Measurements from ENCODE around the gene AP3S2.
"Not testable (repeated sequence)": the region's sequence is repeated elsewhere in the genome, so short reads cannot be mapped to it uniquely, and the experiment has no call there.

Gene AP3S2

DNA sequence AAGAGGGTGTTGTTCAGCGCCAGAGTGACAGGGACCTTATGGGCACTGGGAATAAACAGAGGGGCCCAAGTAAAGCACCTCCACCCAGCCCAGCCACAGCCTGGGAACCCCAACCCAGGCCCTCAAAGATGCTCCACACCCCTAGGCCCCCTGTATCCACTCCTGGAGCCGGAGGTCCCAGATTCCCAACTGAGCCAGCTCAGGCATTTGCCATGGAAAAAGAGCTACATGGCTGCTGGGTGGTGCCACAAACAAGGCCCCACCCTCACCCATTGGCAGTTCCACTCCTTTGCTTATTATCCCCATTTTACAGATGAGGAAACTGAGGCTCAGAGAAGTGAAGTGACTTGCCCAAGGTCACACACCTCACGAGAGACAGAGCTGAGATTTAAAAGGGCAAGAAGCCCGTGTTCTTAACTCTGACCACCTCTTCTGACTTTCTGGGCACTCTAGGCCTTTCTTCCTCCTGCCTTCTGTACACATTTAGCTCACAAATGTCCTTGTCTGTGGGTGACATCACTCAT is 96.1 kb downstream of the AP3S2 start:
- DNase-seq: no peak

DNA sequence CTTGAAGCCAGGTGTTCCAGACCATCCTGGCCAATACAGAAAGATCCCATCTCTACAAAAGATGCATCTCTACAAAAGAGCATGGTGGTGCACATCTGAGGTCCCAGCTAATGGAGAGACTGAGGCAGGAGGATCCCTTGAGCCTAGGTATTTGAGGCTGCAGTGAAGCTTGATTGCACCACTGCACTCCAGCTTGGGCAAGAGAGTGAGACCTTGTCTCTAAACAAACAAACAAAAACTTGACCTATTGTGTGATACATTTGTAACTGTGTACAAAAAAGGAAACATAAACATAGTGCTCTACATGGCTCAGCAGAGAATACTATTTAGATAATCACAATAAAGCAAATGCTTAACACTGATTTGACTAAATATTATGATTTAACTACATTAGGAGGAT is 97.8 kb downstream of the AP3S2 start:
- no peak for DNase-seq

GRCh38 chr15:89794627-89795241 is 99.1 kb downstream of the AP3S2 start:
- DNase-seq: no peak

GRCh38 chr15:89792106-89792805 is 101.5 kb downstream of the AP3S2 start:
- DNase-seq: no peak

- DNase-seq: no peak
These were observed 103.1 kb downstream of the AP3S2 start for GRCh38 chr15:89790661-89791060.

DNA sequence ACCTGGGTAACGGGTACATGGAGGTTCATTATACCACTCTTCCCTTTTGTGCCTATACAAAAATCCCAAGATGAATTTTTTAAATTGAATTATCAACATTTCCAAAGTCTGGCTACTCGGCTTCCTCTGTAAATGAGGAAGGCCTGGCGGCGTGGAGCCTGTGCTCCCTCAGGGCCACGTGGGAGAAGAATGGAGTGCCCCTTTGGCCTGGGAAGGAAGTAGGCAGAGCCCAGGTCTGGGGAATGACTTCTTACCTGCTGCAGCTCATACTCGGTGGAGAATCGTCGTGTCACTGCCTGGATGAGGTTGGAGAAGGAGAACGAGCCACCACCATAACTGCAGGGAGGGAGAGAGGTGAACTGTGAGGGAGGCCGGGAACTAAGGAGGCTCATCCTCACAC is 103.6 kb downstream of the AP3S2 start:
- no peak for DNase-seq

- DNase-seq: not testable (repeated sequence)
These were observed 105.2 kb downstream of the AP3S2 start for GRCh38 chr15:89788585-89788984.

- DNase-seq: no peak
These were observed 105.8 kb downstream of the AP3S2 start for GRCh38 chr15:89787944-89788343.

- DNase-seq: no peak
These were observed 108.0 kb downstream of the AP3S2 start for GRCh38 chr15:89785774-89786140.

DNA sequence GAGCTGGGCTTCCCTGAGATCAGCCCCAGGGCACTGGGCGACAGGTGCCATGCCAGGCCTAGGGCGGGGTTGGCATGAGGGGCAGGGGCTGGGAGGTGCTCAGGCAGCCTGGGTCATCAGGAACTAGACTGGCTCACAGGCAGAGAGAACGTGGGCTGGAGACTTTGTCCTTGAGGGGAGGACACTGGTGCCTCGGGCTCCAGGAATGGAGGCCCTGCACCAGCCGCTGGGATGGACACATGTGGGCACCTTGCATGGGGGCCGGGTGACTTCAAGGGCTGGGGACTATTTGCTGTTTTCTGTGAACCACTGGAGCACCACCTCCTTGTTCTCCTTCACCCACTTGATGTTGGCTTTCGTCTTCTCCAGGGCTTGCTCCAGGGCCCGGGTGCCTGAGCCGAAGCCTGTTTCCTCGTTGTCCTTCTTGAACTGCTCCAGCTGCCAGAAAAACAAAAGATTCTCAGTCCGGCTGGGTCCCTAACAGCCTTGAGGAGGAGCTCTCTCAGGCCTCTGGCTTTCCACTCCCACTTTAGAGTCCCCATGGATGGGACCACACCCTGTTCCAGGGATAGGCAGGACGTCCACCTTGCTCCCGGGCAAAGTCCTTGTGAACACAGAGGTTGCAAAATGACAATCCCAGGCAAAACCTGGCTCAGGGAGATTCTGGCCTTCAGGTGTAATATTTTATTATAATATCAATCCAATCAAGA is 108.6 kb downstream of the AP3S2 start:
- no peak for DNase-seq

- DNase-seq: no peak
These were observed 109.2 kb downstream of the AP3S2 start for GRCh38 chr15:89784686-89784960.

GRCh38 chr15:89783861-89784685 is 109.7 kb downstream of the AP3S2 start:
- DNase-seq: no peak

DNA sequence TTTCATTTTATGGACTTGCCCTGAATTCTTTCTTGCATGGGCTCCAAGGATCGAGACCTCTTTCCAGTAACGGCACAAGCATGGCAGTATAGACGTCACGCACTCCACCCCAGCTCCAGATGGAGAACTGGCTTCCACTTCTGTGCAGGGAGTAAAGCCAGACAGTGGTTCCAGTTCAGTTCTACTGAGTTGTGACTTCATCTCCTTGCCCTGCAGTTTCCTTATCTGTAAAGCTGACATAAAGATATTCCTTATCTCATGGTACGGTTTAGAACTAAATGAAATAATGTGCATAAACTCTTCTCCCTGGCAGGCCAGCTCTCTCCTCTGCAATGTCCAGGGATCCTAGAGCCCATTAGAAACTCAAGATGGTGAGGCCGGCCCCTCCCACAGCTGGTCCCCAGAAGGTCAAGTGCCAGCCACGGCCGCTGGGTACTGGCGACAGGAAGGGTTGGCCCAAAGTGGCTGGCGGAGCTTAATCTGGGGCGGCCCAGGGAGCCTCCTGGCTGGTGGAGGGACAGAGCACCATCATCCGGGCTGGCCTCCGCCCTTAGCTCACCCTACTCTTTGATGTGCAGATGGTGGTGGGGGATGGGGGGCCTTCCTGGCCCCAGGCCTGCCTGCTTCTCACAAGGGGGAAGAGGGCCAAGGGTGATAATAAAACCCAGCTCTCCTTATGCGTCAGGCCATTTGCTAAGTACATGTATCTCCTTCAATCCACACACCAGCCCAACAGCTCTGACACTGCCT is 110.5 kb downstream of the AP3S2 start:
- DNase-seq: no peak

GRCh38 chr15:89782619-89782950 is 111.2 kb downstream of the AP3S2 start:
- DNase-seq: not testable (repeated sequence)

DNA sequence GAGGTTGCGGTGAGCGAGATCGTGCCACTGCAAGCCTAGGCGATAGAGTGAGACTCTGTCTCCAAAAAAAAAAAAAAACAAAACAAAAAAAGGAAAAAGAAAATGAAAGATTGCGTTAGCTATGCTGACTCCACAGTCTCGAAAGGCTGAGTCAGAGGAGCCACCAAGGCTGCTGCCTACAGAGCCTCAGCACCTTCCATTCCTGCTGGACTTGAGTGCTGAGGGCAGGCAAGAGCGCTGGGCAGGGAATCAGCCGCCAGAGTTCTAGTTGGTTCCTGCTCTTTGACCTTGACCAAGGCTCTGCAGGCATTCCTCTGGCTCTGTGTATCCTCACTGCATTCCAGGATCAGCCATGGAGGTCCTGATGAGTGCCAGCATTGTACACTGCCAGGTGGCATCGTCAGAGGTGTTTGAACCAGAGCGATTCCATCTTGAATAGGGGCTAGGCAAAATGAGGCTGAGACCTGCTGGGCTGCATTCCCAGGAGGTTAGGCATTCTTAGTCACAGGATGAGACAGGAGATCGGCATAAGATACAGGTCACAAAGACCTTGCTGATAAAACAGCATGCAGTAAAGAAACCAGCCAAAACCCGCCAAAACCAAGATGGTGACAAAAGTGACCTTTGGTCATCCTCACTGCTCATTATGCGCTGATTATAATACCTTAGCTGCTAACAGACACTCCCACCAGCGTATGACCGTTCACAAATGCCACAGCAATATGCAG is 111.7 kb downstream of the AP3S2 start:
- no peak for DNase-seq

DNA sequence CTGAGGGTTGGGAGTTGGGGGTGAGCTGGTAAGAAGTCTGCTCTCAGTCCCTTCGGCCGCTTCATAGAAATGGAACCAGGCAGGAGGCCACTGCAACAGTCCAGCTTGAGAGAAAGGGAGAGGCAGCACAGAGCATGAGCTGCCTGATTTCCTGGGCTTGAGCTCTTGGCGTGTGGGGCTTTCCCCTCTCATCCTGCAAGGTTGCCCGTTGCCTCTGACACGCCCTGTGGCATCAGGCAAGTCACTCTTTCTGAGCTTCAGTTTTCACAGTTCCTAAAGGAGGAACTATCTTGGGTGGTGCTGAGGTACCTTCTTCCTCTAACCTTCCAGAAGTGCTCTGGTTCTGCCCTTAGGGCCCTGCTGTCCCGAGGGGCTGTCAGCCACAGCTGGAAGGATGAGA is 112.7 kb downstream of the AP3S2 start:
- no peak for DNase-seq

DNA sequence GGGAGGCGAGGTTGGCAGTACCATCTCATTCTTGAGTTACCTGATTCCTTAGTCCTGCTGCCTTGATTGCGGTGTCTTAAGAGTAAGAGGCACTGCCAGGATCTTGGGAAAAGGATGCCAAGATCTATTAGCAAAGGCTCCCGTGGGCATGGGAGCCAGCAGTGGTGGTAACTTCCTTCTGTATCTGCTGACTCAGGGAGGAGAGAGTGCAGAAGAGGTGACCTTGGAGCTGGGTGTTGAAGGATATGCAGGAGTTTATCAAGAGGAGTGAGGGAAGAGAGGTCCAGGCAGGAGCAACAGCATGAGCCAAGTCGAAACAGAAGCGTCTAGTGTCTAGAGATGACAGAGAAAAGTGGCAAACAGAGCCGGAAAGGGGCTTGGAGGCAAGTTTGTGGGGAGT is 113.2 kb downstream of the AP3S2 start:
- no peak for DNase-seq

Measured in NCI-H2171 (cell line).